ENCODE results near the gene CAPN5. TPM values are rescaled to one million over a fixed set of nuclear protein-coding genes. Genes with fewer than 3 reads are reported as not detected.

The CAPN5 gene
- total RNA-seq, 4 donors from 2014 or later = 1.8 to 16.6 (median 8.0) TPM

GRCh38 chr11:77149716-77150392 lies 83.1 kb downstream of the CAPN5 start:
- Histone ChIP-seq H3K4me1 (no peaks in the 10 kb centered on the region), H3K36me3 (no peaks in the 10 kb centered on the region), H3K4me3 (no peak overlapping the region), H3K27me3 (no peaks in the 10 kb centered on the region), H3K27ac (no peak overlapping the region), H3K9me3 (no peaks in the 10 kb centered on the region)
- no peak for TF ChIP-seq CTCF (IDR thresholded peaks at IDR 0.05)
- TF ChIP-seq POLR2A (IDR thresholded peaks at IDR 0.05) = no peak
- intact Hi-C loops (cut with DNase I; ENCODE audit: low total_unique reads) = no loop called here
- no peak for DNase-seq

- intact Hi-C loops (cut with DNase I; ENCODE audit: low total_unique reads) = no loop called here
- Histone ChIP-seq H3K4me1 (no peaks in the 10 kb centered on the region), H3K27ac (no peak overlapping the region), H3K36me3 (no peaks in the 10 kb centered on the region), H3K4me3 (no peak overlapping the region), H3K9me3 (no peaks in the 10 kb centered on the region), H3K27me3 (no peaks in the 10 kb centered on the region)
- TF ChIP-seq CTCF (IDR thresholded peaks at IDR 0.05) (no peak), POLR2A (IDR thresholded peaks at IDR 0.05) (no peak)
- DNase-seq = no peak
These were observed 84.1 kb downstream of the CAPN5 start for GRCh38 chr11:77150836-77151235.

- H3K36me3 ChIP-seq = no peaks in the 10 kb centered on the region
- no peaks in the 10 kb centered on the region for H3K4me1 ChIP-seq
- no peaks in the 10 kb centered on the region for H3K27me3 ChIP-seq
- H3K9me3 ChIP-seq = no peaks in the 10 kb centered on the region
- no peak overlapping the region for H3K4me3 ChIP-seq
- TF ChIP-seq POLR2A (IDR thresholded peaks at IDR 0.05) (no peak), CTCF (IDR thresholded peaks at IDR 0.05) (no peak)
- H3K27ac ChIP-seq = no peak overlapping the region
- DNase-seq = no peak
- intact Hi-C loops (cut with DNase I; ENCODE audit: low total_unique reads) = no loop called here
These were observed 85.2 kb downstream of the CAPN5 start for GRCh38 chr11:77151804-77152509.

GRCh38 chr11:77152846-77153245 lies 86.1 kb downstream of the CAPN5 start:
- Histone ChIP-seq H3K9me3 (no peaks in the 10 kb centered on the region), H3K36me3 (no peaks in the 10 kb centered on the region), H3K4me1 (no peaks in the 10 kb centered on the region), H3K27ac (no peak overlapping the region), H3K4me3 (no peak overlapping the region), H3K27me3 (no peaks in the 10 kb centered on the region)
- intact Hi-C loops (cut with DNase I; ENCODE audit: low total_unique reads) = no loop called here
- TF ChIP-seq CTCF (IDR thresholded peaks at IDR 0.05) (no peak), POLR2A (IDR thresholded peaks at IDR 0.05) (no peak)
- DNase-seq = no peak
